Spleen (tissue), 7 donors: ENCODE results near the gene RYR3.

Experiments used
- POLR2A ChIP-seq, 3 donors: fragments of 450-650 bp; IDR thresholded peaks; one replicate each; pipeline ENCODE4 v1.5.1; 2017; ENCODE audit warnings: antibody characterized with exemption in 3 of 3, mild to moderate bottlenecking in 1 of 3
- TF ChIP-seq, protein P1 (sequence below), 11 experiments: fragments of 200-600 bp in 7 of 11; fragments of 450-650 bp in 4 of 11; sonication (generic) in 4 of 11; IDR thresholded peaks in 8 of 11; conservative IDR thresholded peaks in 3 of 11; 1 replicate in 7 of 11; 2 replicates in 4 of 11; pipeline versions ENCODE4 v1.4.0 to v1.8.0; 2016 to 2021; ENCODE audit warnings: antibody characterized with exemption in 11 of 11, inconsistent platforms in 4 of 11, mild to moderate bottlenecking in 1 of 11
- donor health status: DM: no; HTN: no; CAD: no; lungs with moderate emphysema.
- donor health status: DM: no; HTN: no; CAD: no.
- donor health status: DM: no; HTN: no; CAD: no.

DNA sequence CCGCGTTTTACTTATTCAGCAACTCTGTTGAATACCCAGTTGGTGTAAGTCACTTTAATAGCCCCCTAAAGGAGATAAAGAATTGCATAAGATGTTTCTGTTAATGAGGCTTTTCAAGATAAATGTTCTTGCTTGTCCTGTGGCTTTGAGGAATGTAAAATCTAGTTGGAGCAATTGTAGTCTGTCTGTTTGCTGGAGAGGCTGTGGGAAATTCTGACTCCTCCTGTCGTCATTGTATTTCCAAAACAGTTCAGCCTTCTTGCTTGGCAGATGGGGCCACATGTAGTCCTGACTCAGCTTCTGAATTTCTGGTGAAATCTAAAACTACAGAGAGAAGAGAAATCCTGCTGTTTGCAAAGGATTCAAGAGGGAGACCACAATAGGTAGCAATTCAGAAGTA, 114.4 kb downstream of the RYR3 start:
- no peak for TF ChIP-seq POLR2A (IDR thresholded peaks at IDR 0.05)
- TF ChIP-seq, protein P1, sequence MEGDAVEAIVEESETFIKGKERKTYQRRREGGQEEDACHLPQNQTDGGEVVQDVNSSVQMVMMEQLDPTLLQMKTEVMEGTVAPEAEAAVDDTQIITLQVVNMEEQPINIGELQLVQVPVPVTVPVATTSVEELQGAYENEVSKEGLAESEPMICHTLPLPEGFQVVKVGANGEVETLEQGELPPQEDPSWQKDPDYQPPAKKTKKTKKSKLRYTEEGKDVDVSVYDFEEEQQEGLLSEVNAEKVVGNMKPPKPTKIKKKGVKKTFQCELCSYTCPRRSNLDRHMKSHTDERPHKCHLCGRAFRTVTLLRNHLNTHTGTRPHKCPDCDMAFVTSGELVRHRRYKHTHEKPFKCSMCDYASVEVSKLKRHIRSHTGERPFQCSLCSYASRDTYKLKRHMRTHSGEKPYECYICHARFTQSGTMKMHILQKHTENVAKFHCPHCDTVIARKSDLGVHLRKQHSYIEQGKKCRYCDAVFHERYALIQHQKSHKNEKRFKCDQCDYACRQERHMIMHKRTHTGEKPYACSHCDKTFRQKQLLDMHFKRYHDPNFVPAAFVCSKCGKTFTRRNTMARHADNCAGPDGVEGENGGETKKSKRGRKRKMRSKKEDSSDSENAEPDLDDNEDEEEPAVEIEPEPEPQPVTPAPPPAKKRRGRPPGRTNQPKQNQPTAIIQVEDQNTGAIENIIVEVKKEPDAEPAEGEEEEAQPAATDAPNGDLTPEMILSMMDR (IDR thresholded peaks at IDR 0.05 in 8 of 11, conservative IDR thresholded peaks at IDR 0.05 in 3 of 11): no peak
